HCT116 (cell line): ENCODE measurements around the gene TMEM209. TPM values are rescaled to one million over a fixed set of nuclear protein-coding genes. Genes with fewer than 3 reads are reported as not detected.

Source experiments
- ATAC-seq: fragments of 200-7000 bp; cut with Tn5 transposase; 2 replicates; pipeline ENCODE4 v1.9.1; 2020; ENCODE audit warnings: mild to moderate bottlenecking, moderate library complexity
- BruUV-seq: library from RNA; stranded (reverse); fragments of 400-500 nt; replicated peaks from 2 replicates; lab custom pipeline; 2021; lab: Mats Ljungman, UMichigan
- CTCF ChIA-PET: fragments of 300-600 bp; sonication (Branson Sonifier 250); formaldehyde crosslinking; loops from one replicate; lab custom pipeline; 2021; ENCODE audit warnings: antibody characterized with exemption; lab: Charles Lee
- POLR2A ChIA-PET: fragments of 300-600, 350-600 bp; sonication (Branson Sonifier 250); formaldehyde crosslinking; loops from one replicate; lab custom pipeline; 2021; ENCODE audit warnings: antibody characterized with exemption; lab: Charles Lee
- RAD21 ChIA-PET, 2 experiments: fragments of 300-600 bp; sonication (Branson Sonifier 250); formaldehyde crosslinking; loops; one replicate each; lab custom pipeline; 2023; ENCODE audit warnings: low total read pairs in 2 of 2; ENCODE audit not compliant: uncharacterized antibody in 2 of 2, unreplicated experiment in 2 of 2, low non-redundant PET in 1 of 2; lab: Charles Lee
- DNase-seq: peaks from one replicate; pipeline ENCODE4 v3.0.0-alpha.2; 2010; ENCODE audit warnings: low read depth, low spot score
- H2AFZ ChIP-seq: fragments of 200-600 bp; shearing (Covaris generic), sonication (generic); 2 replicates; pipeline ENCODE4 v1.6.1; 2017; ENCODE audit warnings: low read depth, mixed run types, mixed read lengths, antibody characterized with exemption, low read length; ENCODE audit not compliant: poor library complexity, severe bottlenecking
- H3K27ac ChIP-seq: 2 replicates; pipeline ENCODE4 v1.5.1; 2012; ENCODE audit warnings: low read depth, low read length
- H3K27me3 ChIP-seq: fragments of 200-600 bp; sonication (generic); 2 replicates; pipeline ENCODE4 v1.6.1; 2016; ENCODE audit warnings: mixed run types, low read length, mixed read lengths; ENCODE audit not compliant: insufficient read depth
- H3K36me3 ChIP-seq, 2 experiments: fragments of 200-500 bp in 1 of 2; fragments of 200-600 bp in 1 of 2; sonication (Bioruptor generic) in 1 of 2; sonication (generic) in 1 of 2; 2 replicates each; pipeline versions ENCODE4 v1.5.1 to v1.6.1; 2014 to 2016; ENCODE audit warnings: low read length in 2 of 2, inconsistent platforms in 1 of 2, mixed read lengths in 1 of 2, mixed run types in 1 of 2; ENCODE audit not compliant: insufficient read depth in 2 of 2, control insufficient read depth in 1 of 2
- H3K4me1 ChIP-seq, 2 experiments: fragments of 200-600 bp in 1 of 2; sonication (generic) in 1 of 2; 2 replicates each; pipeline versions ENCODE4 v1.5.1 to v1.6.1; 2012 to 2017; ENCODE audit warnings: low read length in 2 of 2, inconsistent platforms in 1 of 2, mild to moderate bottlenecking in 1 of 2, mixed read lengths in 1 of 2, mixed run types in 1 of 2, moderate library complexity in 1 of 2; ENCODE audit not compliant: insufficient read depth in 2 of 2, control insufficient read depth in 1 of 2
- H3K4me2 ChIP-seq: fragments of 200-600 bp; sonication (generic); 2 replicates; pipeline ENCODE4 v1.6.1; 2017; ENCODE audit warnings: mixed run types, low read length, mixed read lengths
- H3K4me3 ChIP-seq, 2 experiments: fragments of 200-600 bp in 1 of 2; sonication (generic) in 1 of 2; replicated peaks in 1 of 2; 2 replicates each; pipeline ENCODE4 v1.5.1; 2011 to 2016; ENCODE audit warnings: low read length in 2 of 2, control low read depth in 1 of 2, low read depth in 1 of 2, mild to moderate bottlenecking in 1 of 2, mixed read lengths in 1 of 2, mixed run types in 1 of 2
- H3K79me2 ChIP-seq: fragments of 200-600 bp; sonication (generic); 2 replicates; pipeline ENCODE4 v1.6.1; 2017; ENCODE audit warnings: mild to moderate bottlenecking, mixed run types, low read length, moderate library complexity, mixed read lengths; ENCODE audit not compliant: insufficient read depth
- H3K9ac ChIP-seq: fragments of 200-600 bp; sonication (generic); 2 replicates; pipeline ENCODE4 v1.6.1; 2016; ENCODE audit warnings: low read length, mixed read lengths
- H3K9me2 ChIP-seq: fragments of 200-600 bp; sonication (generic), shearing (Covaris generic); 2 replicates; pipeline ENCODE4 v1.6.1; 2017; ENCODE audit warnings: mixed run types, mild to moderate bottlenecking, moderate library complexity; ENCODE audit not compliant: insufficient read depth
- H3K9me3 ChIP-seq, 2 experiments: fragments of 200-500 bp in 1 of 2; fragments of 200-600 bp in 1 of 2; sonication (Bioruptor generic) in 1 of 2; sonication (generic) in 1 of 2; 2 replicates each; pipeline ENCODE4 v1.6.1; 2014 to 2017; ENCODE audit warnings: low read length in 2 of 2, mixed read lengths in 2 of 2, inconsistent platforms in 1 of 2, low read depth in 1 of 2, mild to moderate bottlenecking in 1 of 2, mixed run types in 1 of 2, moderate library complexity in 1 of 2; ENCODE audit not compliant: control insufficient read depth in 1 of 2, insufficient read depth in 1 of 2
- H4K20me1 ChIP-seq: fragments of 200-600 bp; sonication (generic), shearing (Covaris generic); 2 replicates; pipeline ENCODE4 v1.6.1; 2017; ENCODE audit warnings: mixed run types, mild to moderate bottlenecking, moderate library complexity; ENCODE audit not compliant: insufficient read depth
- CBX3 ChIP-seq: IDR thresholded peaks from 2 replicates; pipeline ENCODE4 v1.6.1; 2012; ENCODE audit warnings: low read depth
- EZH2 ChIP-seq: fragments of 200-600 bp; sonication (generic); IDR thresholded peaks from 2 replicates; pipeline ENCODE4 v1.6.1; 2017; ENCODE audit warnings: antibody characterized with exemption, mixed run types
- EZH2phosphoT487 ChIP-seq: fragments of 200-600 bp; IDR thresholded peaks from 2 replicates; pipeline ENCODE4 v1.6.1; 2018; ENCODE audit warnings: antibody characterized with exemption, borderline replicate concordance
- JUND ChIP-seq: IDR thresholded peaks from 2 replicates; pipeline ENCODE4 v1.6.1; 2012
- POLR2A ChIP-seq: IDR thresholded peaks from 2 replicates; pipeline ENCODE4 v1.7.0; 2011; ENCODE audit warnings: borderline replicate concordance; ENCODE audit not compliant: insufficient read depth, insufficient read length; ENCODE audit errors: extremely low read depth
- SP1 ChIP-seq: IDR thresholded peaks from 2 replicates; pipeline ENCODE4 v1.6.1; 2012; ENCODE audit warnings: low read depth
- SRF ChIP-seq: IDR thresholded peaks from 2 replicates; pipeline ENCODE4 v1.6.1; 2012; ENCODE audit warnings: low read depth
- YY1 ChIP-seq: IDR thresholded peaks from 2 replicates; pipeline ENCODE4 v1.6.1; 2011; ENCODE audit warnings: low read length, low read depth, moderate library complexity, mild to moderate bottlenecking; ENCODE audit not compliant: insufficient replicate concordance; ENCODE audit errors: extremely low read depth
- ZFX ChIP-seq: fragments of 450-650 bp; IDR thresholded peaks from 2 replicates; pipeline ENCODE4 v1.6.1; 2017
- ZNF274 ChIP-seq: fragments of 200-500 bp; sonication (Bioruptor generic); IDR thresholded peaks from 2 replicates; pipeline ENCODE4 v1.6.1; 2014; ENCODE audit warnings: mild to moderate bottlenecking, low read depth, low read length, inconsistent platforms
- intact Hi-C: fragments of 100-400 bp; cut with micrococcal nuclease; formaldehyde crosslinking; loops from 2 replicates; pipeline ENCODE4 v1.10.0; 2022
- total RNA-seq: library from RNA; stranded (reverse); gene quantifications from one replicate; pipeline ENCODE4 v1.2.1, GENCODE V29; 2021; ENCODE audit not compliant: unreplicated experiment
- TF ChIP-seq, protein P1 (sequence below): IDR thresholded peaks from 2 replicates; pipeline ENCODE4 v1.6.1; 2012
- TF ChIP-seq, protein P2 (sequence below): IDR thresholded peaks from 2 replicates; pipeline ENCODE4 v1.6.1; 2011; ENCODE audit warnings: mild to moderate bottlenecking, low read length, moderate library complexity; ENCODE audit not compliant: insufficient replicate concordance; ENCODE audit errors: extremely low read depth
- TF ChIP-seq, protein P3 (sequence below), 3 experiments: fragments of 200-600 bp in 1 of 3; sonication (generic) in 1 of 3; IDR thresholded peaks in 2 of 3; conservative IDR thresholded peaks in 1 of 3; 2 replicates each; pipeline ENCODE4 v1.5.1; 2012 to 2017; ENCODE audit warnings: low read depth in 2 of 3, low read length in 2 of 3, antibody characterized with exemption in 1 of 3, borderline replicate concordance in 1 of 3, control low read depth in 1 of 3, mild to moderate bottlenecking in 1 of 3, mixed read lengths in 1 of 3, mixed run types in 1 of 3, moderate library complexity in 1 of 3; ENCODE audit not compliant: insufficient read depth in 1 of 3
- TF ChIP-seq, protein P4 (sequence below): IDR thresholded peaks from 2 replicates; pipeline ENCODE4 v1.6.1; 2012

The TMEM209 gene
- total RNA-seq, 1 experiment from 2014 or later = 35.8 TPM

DNA sequence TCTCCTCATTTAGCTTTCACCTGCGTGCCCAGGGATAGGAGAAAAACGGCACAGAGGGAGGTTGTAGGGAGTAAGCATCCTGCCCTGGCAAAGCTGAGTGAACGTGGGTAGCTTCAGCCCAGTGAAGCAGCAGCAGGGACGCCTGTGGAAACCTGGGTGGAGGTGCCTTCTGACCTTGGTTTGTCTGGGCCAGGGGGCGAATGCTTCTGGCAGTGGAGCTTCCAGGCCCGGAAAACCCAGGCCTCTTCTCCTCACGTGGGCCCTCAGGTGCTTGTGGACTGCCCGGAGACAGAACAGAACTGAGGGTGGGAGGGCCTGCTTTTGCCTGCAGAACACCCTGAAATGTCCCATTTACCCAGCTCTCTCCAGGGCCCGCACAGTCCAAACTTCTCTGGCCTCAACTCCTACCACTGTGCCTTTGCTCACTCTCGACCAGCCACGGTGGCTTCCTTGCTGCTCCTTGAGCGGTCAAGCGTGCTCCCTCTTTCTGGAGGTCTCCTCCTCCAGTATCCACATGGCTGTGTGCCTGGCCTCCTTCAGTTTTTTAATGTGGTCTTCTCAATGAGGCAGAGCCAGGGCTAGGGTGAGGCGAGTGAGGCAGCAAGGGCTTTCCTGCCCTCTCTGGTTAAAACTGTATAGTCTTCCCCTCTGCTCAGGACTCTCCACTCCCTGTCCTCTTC, 62.4 kb downstream of the TMEM209 start:
- CTCF ChIA-PET = no interaction called here
- H3K4me3 ChIP-seq = no peak overlapping the region
- no peak overlapping the region for H3K4me2 ChIP-seq
- BruUV-seq = no TSS peak
- no peaks in the 10 kb centered on the region for H4K20me1 ChIP-seq
- H3K27me3 ChIP-seq = no peaks in the 10 kb centered on the region
- no peaks in the 10 kb centered on the region for H3K9me3 ChIP-seq
- H3K36me3 ChIP-seq = no peaks in the 10 kb centered on the region
- H3K9ac ChIP-seq = no peak overlapping the region
- TF ChIP-seq EZH2phosphoT487 = no peak
- no peak for TF ChIP-seq ZNF274
- TF ChIP-seq, protein P1, sequence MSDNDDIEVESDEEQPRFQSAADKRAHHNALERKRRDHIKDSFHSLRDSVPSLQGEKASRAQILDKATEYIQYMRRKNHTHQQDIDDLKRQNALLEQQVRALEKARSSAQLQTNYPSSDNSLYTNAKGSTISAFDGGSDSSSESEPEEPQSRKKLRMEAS = no peak
- TF ChIP-seq, protein P2, sequence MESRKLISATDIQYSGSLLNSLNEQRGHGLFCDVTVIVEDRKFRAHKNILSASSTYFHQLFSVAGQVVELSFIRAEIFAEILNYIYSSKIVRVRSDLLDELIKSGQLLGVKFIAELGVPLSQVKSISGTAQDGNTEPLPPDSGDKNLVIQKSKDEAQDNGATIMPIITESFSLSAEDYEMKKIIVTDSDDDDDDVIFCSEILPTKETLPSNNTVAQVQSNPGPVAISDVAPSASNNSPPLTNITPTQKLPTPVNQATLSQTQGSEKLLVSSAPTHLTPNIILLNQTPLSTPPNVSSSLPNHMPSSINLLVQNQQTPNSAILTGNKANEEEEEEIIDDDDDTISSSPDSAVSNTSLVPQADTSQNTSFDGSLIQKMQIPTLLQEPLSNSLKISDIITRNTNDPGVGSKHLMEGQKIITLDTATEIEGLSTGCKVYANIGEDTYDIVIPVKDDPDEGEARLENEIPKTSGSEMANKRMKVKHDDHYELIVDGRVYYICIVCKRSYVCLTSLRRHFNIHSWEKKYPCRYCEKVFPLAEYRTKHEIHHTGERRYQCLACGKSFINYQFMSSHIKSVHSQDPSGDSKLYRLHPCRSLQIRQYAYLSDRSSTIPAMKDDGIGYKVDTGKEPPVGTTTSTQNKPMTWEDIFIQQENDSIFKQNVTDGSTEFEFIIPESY = no peak
- TF ChIP-seq YY1 = no peak
- TF ChIP-seq, protein P3, sequence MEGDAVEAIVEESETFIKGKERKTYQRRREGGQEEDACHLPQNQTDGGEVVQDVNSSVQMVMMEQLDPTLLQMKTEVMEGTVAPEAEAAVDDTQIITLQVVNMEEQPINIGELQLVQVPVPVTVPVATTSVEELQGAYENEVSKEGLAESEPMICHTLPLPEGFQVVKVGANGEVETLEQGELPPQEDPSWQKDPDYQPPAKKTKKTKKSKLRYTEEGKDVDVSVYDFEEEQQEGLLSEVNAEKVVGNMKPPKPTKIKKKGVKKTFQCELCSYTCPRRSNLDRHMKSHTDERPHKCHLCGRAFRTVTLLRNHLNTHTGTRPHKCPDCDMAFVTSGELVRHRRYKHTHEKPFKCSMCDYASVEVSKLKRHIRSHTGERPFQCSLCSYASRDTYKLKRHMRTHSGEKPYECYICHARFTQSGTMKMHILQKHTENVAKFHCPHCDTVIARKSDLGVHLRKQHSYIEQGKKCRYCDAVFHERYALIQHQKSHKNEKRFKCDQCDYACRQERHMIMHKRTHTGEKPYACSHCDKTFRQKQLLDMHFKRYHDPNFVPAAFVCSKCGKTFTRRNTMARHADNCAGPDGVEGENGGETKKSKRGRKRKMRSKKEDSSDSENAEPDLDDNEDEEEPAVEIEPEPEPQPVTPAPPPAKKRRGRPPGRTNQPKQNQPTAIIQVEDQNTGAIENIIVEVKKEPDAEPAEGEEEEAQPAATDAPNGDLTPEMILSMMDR (IDR thresholded peaks at IDR 0.05 in 2 of 3, conservative IDR thresholded peaks at IDR 0.05 in 1 of 3; ENCODE audit: borderline replicate concordance in 1 of 3, insufficient read depth in 1 of 3, low read depth in 2 of 3, low read length in 2 of 3) = no peak
- no peak for TF ChIP-seq SP1
- no peak for TF ChIP-seq JUND
- TF ChIP-seq SRF = no peak
- TF ChIP-seq, protein P4, sequence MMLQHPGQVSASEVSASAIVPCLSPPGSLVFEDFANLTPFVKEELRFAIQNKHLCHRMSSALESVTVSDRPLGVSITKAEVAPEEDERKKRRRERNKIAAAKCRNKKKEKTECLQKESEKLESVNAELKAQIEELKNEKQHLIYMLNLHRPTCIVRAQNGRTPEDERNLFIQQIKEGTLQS = no peak
- no peak for TF ChIP-seq EZH2
- no peak for TF ChIP-seq POLR2A
- no peak for TF ChIP-seq CBX3
- no peak for TF ChIP-seq ZFX
- TF ChIP-seq, all 23 proteins: peak for 0
- DNase-seq (no peak), ATAC-seq (no peak)
- Histone ChIP-seq H3K4me1 (peaks cover 18 to 30% of the 10 kb centered on the region in 2 experiments), H2AFZ (no peak overlapping the region), H3K27ac (no peak overlapping the region), H3K79me2 (no peaks in the 10 kb centered on the region), H3K9me2 (no peaks in the 10 kb centered on the region)
- ChIA-PET POLR2A (no interaction called here), RAD21 (no interaction called here)
- intact Hi-C loops = no loop called here
